Hindlimb muscle (tissue), 1 donor: Measurements from ENCODE around the gene PODNL1. TPM values are rescaled to one million over a fixed set of nuclear protein-coding genes. Genes with fewer than 3 reads are reported as not detected.
"Not testable (repeated sequence)": the region's sequence is repeated elsewhere in the genome, so short reads cannot be mapped to it uniquely, and the experiment has no call there.

Experiments
- DNase-seq: peaks from one replicate; pipeline ENCODE4 v3.0.0-alpha.2; 2013
- polyA plus RNA-seq: library from polyadenylated mRNA; unstranded; fragments of 120-200 nt; gene quantifications from one replicate; pipeline ENCODE4 v1.2.1, GENCODE V29; 2013; ENCODE audit not compliant: insufficient read length

PODNL1 gene
- polyA plus RNA-seq, 1 donor: 0.57 TPM

- not testable (repeated sequence) for DNase-seq
These were observed 35.3 kb upstream of the PODNL1 start for GRCh38 chr19:13973479-13973878.

GRCh38 chr19:13972368-13973155 lies 34.3 kb upstream of the PODNL1 start:
- DNase-seq: no peak

DNA sequence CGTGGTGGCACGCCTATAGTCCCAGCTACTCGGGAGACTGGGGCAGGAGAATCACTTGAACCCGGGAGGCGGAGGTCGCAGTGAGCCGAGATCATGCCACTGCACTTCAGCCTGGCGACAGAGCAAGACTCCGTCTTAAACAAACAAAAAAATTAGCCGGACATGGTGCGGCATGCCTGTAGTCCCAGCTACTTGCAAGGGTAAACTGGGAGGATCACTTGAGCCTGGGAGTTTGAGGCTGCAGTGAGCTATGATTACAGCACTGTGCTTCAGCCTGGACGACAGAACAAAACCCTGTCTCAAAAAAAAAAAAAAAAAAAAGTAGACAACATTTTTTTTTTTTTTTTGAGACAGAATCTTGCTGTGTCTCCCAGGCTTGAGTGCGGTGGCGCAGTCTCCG lies 33.7 kb upstream of the PODNL1 start:
- not testable (repeated sequence) for DNase-seq

DNA sequence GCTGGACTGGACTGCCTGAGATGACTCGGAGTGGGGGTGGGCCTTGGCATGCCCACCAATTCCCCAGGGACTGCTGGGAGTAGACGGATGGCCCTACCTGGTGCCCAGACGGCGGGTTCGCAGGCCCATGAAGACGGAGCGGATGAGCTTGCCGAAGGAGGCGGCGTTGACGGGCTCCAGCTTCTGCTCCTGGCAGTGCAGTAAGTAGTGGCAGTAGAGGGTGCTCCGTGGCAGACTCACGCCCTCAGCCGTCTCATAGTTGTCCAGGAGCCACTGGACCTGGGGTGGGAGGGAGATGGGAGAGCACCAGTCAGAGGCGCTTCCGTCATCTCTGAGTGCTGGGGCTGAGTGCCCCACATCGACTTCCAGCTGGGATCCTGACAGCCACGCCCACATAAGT lies 31.7 kb upstream of the PODNL1 start:
- no peak for DNase-seq

DNA sequence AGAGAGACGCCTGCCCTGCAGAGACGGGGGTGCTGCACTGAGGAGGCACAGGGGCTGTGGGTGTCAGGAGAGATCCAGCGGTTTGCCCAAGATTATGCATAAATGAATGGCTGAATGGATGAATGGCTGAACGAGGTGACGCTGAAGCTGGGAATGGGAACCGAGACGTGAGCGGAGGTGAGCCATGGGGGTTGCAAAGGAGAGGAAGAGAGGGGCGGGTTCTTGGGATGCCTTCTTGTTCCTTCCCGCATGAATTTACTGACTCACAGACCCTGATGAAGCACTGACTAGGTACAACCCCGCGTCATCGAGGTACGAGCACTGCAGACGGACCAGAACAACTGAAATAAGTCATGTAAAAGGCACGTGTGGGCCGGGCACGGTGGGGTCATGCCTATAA lies 30.8 kb upstream of the PODNL1 start:
- DNase-seq: no peak

DNA sequence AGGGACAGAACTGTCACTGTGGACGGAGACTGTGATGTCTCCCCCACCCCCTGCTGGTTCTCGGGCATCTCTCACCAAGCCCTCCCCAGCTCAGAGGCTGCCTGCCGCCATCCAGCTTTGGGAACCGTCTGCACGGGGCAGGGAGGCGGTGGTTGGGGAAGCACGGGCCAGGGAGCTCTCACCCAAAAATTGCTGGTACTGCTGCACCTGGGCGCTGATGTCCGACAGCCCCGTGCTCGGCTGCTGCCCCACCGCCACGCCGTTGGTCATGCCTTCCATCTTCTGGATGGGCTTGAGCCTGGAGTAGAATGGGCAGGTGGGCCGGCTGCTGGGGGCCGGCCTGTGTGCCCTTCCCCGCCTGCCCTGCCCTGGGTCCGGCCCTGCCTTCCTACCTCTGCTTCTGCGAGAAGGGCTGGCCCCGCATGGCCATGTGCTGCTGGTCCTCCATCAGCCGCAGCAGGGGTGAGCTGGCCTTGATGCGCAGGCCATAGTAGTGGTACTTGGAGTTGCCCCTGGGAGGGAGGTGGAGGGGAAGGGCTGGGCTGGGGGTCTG lies 30.2 kb upstream of the PODNL1 start:
- DNase-seq: no peak

DNA sequence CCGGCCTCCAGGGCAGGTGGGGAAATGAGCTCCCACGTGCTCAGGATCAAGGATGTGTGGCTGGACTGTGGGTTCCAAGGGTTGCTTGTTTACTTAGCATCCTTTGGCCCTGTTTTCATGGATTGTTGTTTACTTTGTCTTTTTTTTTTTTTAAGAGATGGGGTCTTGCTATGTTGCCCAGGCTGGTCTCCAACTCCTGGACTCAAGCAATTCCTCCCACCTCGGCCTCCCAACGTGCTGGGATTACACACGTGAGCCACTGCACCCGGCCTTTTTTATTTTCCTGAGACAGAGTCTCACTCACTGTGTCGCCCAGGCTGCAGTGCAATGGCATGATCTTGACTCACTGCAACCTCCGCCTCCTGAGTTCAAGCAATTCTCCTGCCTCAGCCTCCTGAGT lies 29.0 kb upstream of the PODNL1 start:
- not testable (repeated sequence) for DNase-seq

DNA sequence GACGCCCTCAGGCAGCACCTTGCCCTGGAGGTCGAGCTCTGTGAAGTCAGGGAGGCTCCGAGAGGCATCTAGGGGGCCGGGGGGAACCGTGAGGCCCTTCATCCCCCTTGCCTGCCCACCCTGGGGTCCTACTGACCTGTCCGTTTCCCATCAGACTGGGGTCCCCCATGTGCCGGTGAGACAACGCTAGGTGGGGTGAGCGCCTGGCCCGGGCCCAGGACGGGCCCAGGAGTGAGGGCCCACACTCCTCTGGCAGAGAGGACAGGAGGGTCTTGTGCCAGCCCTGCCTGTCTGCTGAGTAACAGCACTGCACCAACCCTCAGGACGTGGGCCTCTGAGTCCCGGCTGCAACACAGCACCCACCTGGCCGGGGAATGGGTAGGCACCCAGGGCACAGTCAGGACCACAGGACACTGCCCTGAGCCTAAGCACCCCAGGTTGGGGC lies 28.5 kb upstream of the PODNL1 start:
- no peak for DNase-seq

DNA sequence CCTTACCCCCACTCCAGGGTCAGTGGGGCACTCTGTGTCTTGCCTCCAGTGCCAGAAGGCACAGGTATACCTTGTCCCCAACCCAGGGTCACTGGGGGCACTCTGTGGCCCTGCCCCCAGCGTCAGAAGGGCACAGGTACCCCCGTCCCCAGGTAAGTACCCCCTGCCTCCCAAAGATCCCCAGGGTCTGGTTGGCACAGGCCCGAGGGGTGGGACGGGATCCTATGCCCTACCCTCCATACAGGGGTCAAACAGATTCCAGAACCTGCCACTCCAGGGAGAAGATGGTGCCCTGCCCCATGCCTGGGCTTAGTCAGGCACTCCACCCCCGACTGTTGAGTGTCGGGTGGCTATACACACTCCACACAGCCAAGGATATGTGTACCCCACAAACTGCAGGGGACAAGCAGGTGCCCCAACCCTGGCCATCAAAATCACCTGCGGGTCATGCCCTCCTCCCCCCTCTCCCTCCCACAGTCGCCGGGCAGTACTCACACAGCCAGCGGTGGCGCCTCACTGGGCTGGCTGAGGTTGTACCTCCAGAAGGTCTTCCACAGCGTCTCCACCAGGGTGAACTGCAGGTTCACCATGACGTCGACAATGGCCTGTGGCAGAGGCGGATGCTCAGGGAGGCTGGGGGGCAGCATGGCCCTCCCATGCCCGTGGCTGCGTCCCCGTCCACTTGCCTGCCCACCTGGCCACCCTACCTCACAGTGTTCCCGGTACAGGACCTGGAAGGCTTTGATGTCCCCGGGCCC lies 27.9 kb upstream of the PODNL1 start:
- no peak for DNase-seq

- no peak for DNase-seq
These were observed 27.2 kb upstream of the PODNL1 start for GRCh38 chr19:13965377-13965896.

GRCh38 chr19:13964776-13965175 lies 26.6 kb upstream of the PODNL1 start:
- DNase-seq: no peak

DNA sequence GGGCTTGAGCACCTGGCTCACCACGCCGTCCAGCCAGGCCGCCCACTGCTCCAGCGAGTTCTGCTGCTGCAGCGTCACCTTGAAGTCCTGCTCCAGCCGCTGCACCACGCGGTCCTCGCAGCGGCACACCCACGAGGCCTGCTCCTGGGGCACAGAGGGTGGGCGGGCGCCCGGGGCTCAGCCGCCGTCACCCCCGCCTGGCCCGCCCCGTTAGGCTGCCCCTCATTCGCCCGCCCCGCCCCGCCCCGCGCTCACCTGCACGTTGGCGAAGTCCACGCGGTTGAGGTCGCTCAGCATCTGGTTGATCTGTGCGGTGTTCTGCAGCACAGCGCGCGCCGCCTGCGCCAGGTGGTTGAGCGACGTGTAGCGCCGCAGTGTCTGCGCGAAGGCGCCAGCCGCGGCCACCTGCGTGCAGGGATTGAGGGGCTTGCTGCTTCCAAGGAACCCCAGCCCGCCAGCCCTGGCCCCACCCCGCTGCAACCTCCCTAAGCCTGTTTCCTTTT lies 25.4 kb upstream of the PODNL1 start:
- DNase-seq: no peak

GRCh38 chr19:13962699-13963602 lies 24.7 kb upstream of the PODNL1 start:
- DNase-seq: peak; percentile 70

GRCh38 chr19:13961826-13962698 lies 23.8 kb upstream of the PODNL1 start:
- peak; percentile 38 for DNase-seq

DNA sequence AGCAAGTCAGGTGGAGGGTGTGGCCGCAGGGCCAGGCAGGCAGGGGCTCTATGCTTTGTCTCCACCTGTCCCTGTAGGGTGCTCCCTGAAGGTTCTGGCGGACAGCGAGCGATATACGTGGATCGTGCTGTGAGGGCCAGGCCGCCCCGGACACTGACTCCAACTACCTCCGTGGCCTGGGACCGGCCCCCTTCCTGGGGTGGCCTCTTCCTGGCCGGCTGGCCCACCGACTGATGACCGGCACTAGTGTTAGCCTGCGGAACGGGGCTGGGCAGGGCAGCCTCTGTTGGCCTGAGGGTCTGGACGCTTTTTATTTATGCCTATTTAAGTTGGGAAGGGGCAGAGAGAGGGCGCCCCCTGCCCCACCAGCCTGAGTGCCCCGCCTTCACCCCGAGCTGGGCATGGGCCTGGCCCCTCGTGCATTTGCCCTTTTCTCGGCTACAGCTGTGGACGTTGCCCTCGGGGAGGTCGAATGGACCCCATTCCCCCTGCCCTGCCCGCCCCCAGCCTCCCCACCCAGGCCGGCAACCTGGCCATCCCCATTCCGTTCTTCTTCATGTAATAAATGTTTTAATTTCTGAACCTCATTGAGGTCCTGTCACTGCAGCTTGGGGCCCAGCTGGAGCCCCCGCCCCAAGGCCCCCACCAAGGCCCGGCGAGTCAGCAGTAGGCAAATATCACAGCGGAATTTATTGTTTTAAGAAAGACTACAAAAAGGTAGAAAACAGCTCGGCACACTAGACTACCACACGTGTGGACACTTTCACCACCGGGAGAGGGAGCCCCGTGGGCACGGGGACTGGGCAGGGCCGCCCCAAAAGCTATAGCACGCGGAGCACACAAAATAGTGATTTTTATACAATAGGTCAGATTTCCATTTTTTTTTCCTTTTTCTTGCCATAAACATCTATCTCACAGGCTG lies 22.9 kb upstream of the PODNL1 start:
- no peak for DNase-seq

- DNase-seq: no peak
These were observed 22.0 kb upstream of the PODNL1 start for GRCh38 chr19:13959962-13960862.

DNA sequence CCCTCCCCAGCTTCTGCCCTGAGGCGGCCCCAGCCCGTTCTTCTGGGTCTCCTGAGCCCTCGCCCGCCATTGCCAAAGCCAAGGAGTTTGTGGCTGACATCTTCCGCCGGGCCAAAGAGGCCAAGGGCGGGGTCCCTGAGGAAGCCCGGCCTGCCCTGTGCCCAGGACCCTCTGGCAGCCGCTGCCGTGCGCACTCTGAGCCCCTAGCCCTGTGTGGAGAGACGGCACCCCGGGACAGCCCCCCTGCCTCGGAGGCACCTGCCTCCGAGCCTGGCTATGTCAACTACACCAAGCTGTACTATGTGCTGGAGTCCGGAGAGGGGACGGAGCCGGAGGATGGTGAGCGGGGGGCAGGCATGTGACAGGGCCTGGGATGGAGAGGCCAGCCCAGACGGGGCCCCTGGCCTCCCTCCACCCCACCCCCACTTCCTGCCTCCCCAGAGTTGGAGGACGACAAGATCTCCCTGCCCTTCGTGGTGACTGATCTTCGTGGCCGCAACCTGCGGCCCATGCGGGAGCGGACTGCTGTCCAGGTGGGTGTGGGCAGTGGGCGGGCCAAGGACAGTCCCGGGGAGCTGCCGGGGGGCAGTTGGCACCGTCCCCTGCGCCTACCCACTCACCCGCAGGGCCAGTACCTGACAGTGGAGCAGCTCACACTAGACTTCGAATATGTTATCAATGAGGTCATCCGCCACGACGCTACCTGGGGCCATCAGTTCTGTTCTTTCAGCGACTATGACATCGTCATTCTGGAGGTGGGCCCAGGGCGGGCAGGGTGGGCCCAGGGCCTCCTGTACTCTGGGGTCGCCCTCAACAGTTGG lies 21.1 kb upstream of the PODNL1 start:
- DNase-seq: no peak

DNA sequence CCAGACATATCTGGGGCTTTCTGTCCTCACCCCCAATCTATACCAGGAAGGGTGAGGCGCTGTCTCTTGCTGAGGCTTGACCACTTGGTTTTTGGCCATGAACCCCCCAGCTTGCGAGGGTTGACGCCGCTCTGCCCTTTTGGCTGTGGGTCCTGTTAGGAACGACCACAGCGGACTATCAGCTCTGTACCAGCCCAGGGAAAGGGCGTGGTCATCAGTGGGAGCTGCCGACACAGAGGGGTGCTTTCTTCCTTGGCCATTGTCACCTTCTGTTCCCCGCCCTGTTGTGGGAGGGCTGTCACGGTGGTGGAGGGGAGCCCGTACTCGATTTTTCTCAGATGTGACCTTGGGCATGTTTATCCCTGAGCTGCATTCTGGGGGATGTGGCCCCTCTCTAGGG lies 19.8 kb upstream of the PODNL1 start:
- DNase-seq: no peak
